HG03097 (cell line): ENCODE measurements around the gene PAPOLB.

Experiments used
- ATAC-seq: cut with Tn5 transposase; IDR thresholded peaks from one replicate; pipeline ENCODE4 v1.9.1; 2021; ENCODE audit not compliant: unreplicated experiment, low FRiP score

Gene PAPOLB

DNA sequence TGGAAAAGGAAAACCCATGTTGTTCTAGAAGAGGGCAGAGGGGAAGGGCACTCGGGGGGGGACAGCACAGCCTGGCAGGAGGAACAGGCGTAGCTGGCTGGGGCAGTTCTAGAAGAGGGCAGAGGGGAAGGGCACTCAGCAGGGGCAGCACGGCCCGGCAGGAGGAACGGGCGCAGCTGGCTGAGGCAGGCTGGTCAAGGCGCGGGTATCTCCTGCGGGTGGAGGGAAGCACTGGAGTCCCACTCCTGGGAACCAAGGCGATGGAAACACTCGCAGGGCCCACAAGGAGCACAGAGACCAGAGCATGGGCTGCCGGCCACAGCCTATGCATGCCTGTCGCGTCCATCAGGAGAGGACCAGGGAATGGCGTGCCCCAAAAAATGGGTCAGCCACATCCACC lies 36.7 kb downstream of the PAPOLB start:
- no peak for ATAC-seq

- ATAC-seq = no peak
Measured at GRCh38 chr7:4824120-4824775, 37.6 kb downstream of the PAPOLB start.

- ATAC-seq = no peak
Measured at GRCh38 chr7:4823441-4824119, 38.2 kb downstream of the PAPOLB start.

DNA sequence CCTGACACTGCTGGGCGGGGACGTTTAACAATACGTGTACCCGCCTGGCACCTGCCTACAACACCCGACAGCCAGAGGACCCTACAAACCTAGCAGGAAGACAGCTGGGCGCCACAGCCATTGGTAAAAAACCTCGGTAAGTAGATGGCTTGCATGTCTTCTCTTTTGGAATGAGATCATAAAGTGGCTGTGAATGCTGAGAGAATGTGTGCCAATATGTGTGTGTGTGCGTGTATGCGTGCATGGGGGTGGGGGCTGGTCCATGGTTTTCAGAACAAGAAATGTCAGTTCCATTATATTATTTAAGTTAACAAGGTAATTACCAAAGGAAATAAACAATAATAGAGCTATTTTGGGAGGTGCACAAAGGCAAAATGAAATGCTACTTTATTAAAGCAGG lies 39.2 kb downstream of the PAPOLB start:
- no peak for ATAC-seq

DNA sequence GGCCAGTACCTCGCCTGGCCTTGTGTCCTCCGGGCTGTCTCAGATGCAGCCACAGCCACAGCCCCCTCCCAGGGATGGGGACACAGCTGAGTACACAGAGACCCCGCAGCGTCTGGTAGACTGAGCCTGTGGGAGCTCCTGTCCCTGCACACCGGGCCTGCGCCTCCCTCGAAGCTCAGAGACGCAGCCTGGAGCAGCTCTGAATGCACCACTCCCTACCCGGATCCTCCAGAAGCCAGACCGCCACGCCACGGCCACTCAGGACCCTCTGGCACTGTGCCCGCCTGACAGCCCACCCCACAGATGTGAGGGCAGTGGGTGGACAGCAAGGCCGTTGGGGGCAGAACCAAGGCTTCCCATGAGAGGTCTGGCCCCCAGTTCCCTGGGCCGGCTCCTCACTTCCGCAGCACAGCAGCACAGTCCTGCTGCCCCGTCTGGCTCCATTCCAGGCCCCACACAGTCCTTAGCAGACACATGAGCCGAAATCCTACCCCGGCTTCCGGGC lies 40.8 kb downstream of the PAPOLB start:
- no peak for ATAC-seq

GRCh38 chr7:4820405-4820966 lies 41.3 kb downstream of the PAPOLB start:
- no peak for ATAC-seq

DNA sequence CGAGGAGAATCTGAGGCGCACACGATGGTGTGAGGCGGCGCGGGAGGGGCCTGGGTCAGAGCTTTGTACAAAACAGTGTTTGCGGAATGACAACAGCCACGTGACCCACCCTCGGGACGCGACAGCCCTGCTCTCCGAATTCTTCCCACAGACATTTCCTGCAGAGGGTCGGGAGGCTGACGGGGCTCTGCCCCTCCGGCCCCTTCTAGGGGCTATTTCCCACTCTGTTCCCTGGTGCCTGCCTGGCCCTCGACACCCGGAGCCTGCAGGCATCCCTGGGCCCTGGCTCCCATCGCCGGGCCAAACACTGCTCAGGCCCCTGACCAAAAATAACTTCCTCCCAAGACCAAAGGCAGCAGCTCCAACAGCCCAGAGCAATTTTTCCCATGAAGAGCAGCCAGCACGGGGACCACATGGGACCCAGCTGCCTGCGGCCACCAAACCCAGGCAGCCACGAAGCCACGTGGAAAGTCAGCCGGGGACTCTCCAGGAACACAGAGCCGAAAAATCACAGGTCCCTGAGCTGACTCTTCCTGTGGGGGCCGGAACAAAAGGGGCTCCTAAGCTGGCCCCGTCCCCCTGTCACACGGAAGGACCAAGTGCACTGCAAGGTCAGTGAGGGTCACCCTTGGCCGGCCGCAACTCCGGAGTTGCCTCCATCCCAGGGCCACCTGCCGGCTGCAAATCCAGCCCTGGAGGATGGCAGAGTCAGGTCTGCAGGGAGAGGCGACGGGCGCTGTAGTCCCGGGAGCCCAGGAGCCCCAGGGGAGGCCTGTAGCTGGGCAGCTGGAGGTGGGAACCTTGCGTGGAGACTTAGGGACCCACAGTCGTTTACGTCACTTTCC lies 42.0 kb downstream of the PAPOLB start:
- no peak for ATAC-seq

GRCh38 chr7:4818000-4818794 lies 43.6 kb downstream of the PAPOLB start:
- no peak for ATAC-seq

DNA sequence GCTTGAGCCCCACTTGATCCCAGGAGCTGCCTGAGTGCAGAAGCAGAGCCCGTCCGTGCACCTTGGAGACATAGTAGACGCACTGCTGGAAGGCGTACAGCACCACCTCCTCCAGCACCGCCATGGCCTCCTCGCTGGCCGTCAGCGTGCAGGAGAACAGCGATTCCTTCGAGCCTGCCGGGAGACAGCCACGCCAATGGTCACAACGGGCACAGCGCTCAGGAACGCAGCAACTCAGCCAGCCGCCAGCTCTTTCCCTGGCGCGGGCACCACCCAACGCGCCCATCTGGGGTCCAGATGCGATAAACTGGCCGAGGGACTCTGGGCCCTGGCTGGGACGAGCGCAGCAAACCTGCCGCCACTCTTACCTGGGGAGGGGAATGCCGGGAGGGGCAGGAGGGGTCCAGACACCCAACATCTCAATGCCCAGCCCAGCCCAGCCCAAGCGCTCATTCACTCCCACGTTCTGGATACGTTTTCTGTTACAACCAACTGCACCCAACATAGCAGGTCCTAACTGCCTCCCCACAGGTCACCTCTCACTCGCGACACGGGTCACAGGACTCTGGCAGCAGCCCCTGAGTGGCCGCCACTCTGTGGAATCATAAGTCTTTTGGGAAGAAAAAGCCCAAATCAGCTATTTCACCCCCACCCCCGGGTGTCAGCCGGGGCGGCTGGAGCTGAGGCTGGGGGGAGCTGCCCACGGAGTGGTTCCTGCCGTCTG lies 44.5 kb downstream of the PAPOLB start:
- no peak for ATAC-seq

GRCh38 chr7:4816419-4817080 lies 45.3 kb downstream of the PAPOLB start:
- no peak for ATAC-seq

GRCh38 chr7:4815609-4816418 lies 46.0 kb downstream of the PAPOLB start:
- ATAC-seq = no peak

- ATAC-seq = no peak
Measured at GRCh38 chr7:4815121-4815520, 46.7 kb downstream of the PAPOLB start.

GRCh38 chr7:4814433-4814832 lies 47.4 kb downstream of the PAPOLB start:
- no peak for ATAC-seq

DNA sequence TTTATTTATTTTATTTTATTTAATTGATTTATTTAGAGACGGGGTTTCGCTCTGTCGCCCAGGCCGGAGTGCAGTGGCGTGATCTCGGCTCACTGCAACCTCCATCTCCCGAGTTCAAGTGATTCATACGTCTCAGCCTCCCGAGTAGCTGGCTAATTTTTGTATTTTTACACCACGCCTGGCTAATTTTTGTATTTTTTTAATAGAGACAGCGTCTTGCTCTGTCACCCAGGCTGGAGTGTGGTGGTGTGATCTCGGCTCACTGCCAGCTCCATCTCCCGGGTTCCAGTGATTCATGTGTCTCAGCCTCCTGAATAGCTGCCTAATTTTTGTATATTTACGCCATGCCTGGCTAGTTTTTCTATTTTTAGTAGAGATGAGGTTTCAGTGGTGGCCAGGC lies 52.2 kb downstream of the PAPOLB start:
- ATAC-seq = no peak

- ATAC-seq = no peak
Measured at GRCh38 chr7:4809091-4809591, 52.7 kb downstream of the PAPOLB start.

DNA sequence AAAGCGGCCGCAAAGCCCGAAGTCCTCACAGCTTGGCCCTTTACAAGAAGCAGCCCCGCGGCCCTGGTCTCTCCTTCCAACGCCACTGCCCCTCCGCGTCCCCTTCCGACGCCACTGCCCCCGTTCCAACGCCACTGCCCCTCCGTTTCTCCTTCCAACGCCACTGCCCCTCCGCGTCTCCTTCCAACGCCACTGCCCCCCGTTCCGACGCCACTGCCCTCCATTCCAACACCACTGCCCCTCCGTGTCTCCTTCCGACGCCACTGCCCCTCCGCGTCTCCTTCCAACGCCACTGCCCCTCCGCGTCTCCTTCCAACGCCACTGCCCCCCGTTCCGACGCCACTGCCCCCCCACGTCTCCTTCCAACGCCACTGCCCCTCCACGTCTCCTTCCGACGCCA lies 53.3 kb downstream of the PAPOLB start:
- ATAC-seq = no peak

GRCh38 chr7:4808026-4808425 lies 53.8 kb downstream of the PAPOLB start:
- ATAC-seq = no peak
